HepG2 (cell line): ENCODE results near the gene TP53TG5. TPM values are rescaled to one million over a fixed set of nuclear protein-coding genes. Genes with fewer than 3 reads are reported as not detected.
A peak's percentile ranks its signal among the peaks of the same experiment; 100 is the strongest.

Source experiments
- ATF7-NPFF ChIP-seq: sonication (generic); formaldehyde crosslinking; IDR thresholded peaks from 2 replicates; pipeline ENCODE4 v1.8.1; 2023; ENCODE audit warnings: mild to moderate bottlenecking, low read depth, missing genetic modification reagents, moderate library complexity
- DMTF1 ChIP-seq: sonication (generic); formaldehyde crosslinking; IDR thresholded peaks from 2 replicates; pipeline ENCODE4 v1.4.0; 2020; ENCODE audit warnings: mild to moderate bottlenecking, missing genetic modification reagents
- MTF1 ChIP-seq: sonication (generic); formaldehyde crosslinking; IDR thresholded peaks from 2 replicates; pipeline ENCODE4 v1.5.0; 2020; ENCODE audit warnings: missing genetic modification reagents
- MYC ChIP-seq: sonication (generic); formaldehyde crosslinking; IDR thresholded peaks from 2 replicates; pipeline ENCODE4 v1.9.0; 2021; ENCODE audit warnings: missing genetic modification reagents, borderline replicate concordance
- STAG1 ChIP-seq: sonication (generic); formaldehyde crosslinking; IDR thresholded peaks from 2 replicates; pipeline ENCODE4 v1.4.0; 2020; ENCODE audit warnings: missing genetic modification reagents
- TCF7L2 ChIP-seq: IDR thresholded peaks from 2 replicates; pipeline ENCODE4 v1.6.1; 2011; ENCODE audit warnings: mild to moderate bottlenecking, low read depth, low read length, moderate library complexity
- YEATS2 ChIP-seq: sonication (generic); formaldehyde crosslinking; IDR thresholded peaks from 2 replicates; pipeline ENCODE4 v1.4.0; 2020; ENCODE audit warnings: missing genetic modification reagents, borderline replicate concordance
- ZBED4 ChIP-seq: sonication (generic); formaldehyde crosslinking; IDR thresholded peaks from 2 replicates; pipeline ENCODE4 v1.4.0; 2020; ENCODE audit warnings: missing genetic modification reagents, borderline replicate concordance
- ZNF225 ChIP-seq: sonication (generic); formaldehyde crosslinking; IDR thresholded peaks from 2 replicates; pipeline ENCODE4 v1.4.0; 2020; ENCODE audit warnings: mild to moderate bottlenecking, missing genetic modification reagents
- ZNF234 ChIP-seq: sonication (generic); formaldehyde crosslinking; conservative IDR thresholded peaks from 2 replicates; pipeline ENCODE4 v1.5.1; 2020; ENCODE audit warnings: mild to moderate bottlenecking, missing genetic modification reagents
- ZNF292 ChIP-seq: sonication (generic); formaldehyde crosslinking; IDR thresholded peaks from 2 replicates; pipeline ENCODE4 v1.8.1; 2022; ENCODE audit warnings: mild to moderate bottlenecking, low read depth, missing genetic modification reagents, borderline replicate concordance
- ZNF496 ChIP-seq: sonication (generic); formaldehyde crosslinking; IDR thresholded peaks from 2 replicates; pipeline ENCODE4 v1.8.1; 2023; ENCODE audit warnings: mild to moderate bottlenecking, moderate library complexity, missing genetic modification reagents; ENCODE audit not compliant: insufficient replicate concordance
- ZNF550 ChIP-seq: sonication (generic); formaldehyde crosslinking; IDR thresholded peaks from 2 replicates; pipeline ENCODE4 v1.4.0; 2020; ENCODE audit warnings: mild to moderate bottlenecking, missing genetic modification reagents, borderline replicate concordance
- ZNF567 ChIP-seq: sonication (generic); formaldehyde crosslinking; IDR thresholded peaks from 2 replicates; pipeline ENCODE4 v1.8.1; 2023; ENCODE audit warnings: mild to moderate bottlenecking, missing genetic modification reagents, borderline replicate concordance
- ZNF597 ChIP-seq: sonication (generic); formaldehyde crosslinking; IDR thresholded peaks from 2 replicates; pipeline ENCODE4 v1.5.0; 2020; ENCODE audit warnings: missing genetic modification reagents
- ZNF770 ChIP-seq: sonication (generic); formaldehyde crosslinking; IDR thresholded peaks from 2 replicates; pipeline ENCODE4 v1.5.0; 2020; ENCODE audit warnings: mild to moderate bottlenecking, missing genetic modification reagents
- ZNF883 ChIP-seq: sonication (generic); formaldehyde crosslinking; IDR thresholded peaks from 2 replicates; pipeline ENCODE4 v1.5.1; 2020; ENCODE audit warnings: mild to moderate bottlenecking, missing genetic modification reagents; ENCODE audit errors: not compliant biosample characterization
- ZSCAN20 ChIP-seq: sonication (generic); formaldehyde crosslinking; IDR thresholded peaks from 2 replicates; pipeline ENCODE4 v1.4.0; 2020; ENCODE audit warnings: missing genetic modification reagents, mild to moderate bottlenecking, borderline replicate concordance
- ZSCAN30 ChIP-seq: sonication (generic); formaldehyde crosslinking; IDR thresholded peaks from 2 replicates; pipeline ENCODE4 v1.5.0; 2020; ENCODE audit warnings: mild to moderate bottlenecking, missing genetic modification reagents
- polyA plus RNA-seq, 8 experiments: library from polyadenylated mRNA; depleted of rRNA in 3 of 8; stranded (reverse) in 7 of 8; unstranded in 1 of 8; fragments of >200 nt; fragmentation: Illumina TruSeq in 4 of 8; extraction: Trizol in 4 of 8; gene quantifications; 2 replicates each; pipeline versions ENCODE4 v1.2.1 to v1.2.3, GENCODE V29; 2011 to 2016; ENCODE audit warnings: low read depth in 4 of 8, missing spikeins in 1 of 8, mixed read lengths in 1 of 8; ENCODE audit not compliant: insufficient read depth in 1 of 8
- total RNA-seq, 5 experiments: library from RNA; depleted of rRNA; stranded (reverse); fragments of >200 nt; fragmentation: Illumina TruSeq; extraction: Trizol; gene quantifications; 2 replicates each; pipeline ENCODE4 v1.2.3, GENCODE V29; 2016; ENCODE audit warnings: low read depth in 1 of 5

Gene TP53TG5
- total and polyA plus RNA-seq, 2 of the 13 experiments (the other 11 are each of a cell fraction or from before 2014, with no cell fraction given), result 0.11 TPM; not detected in 1

GRCh38 chr20:45344168-45344860 is 33.8 kb downstream of the TP53TG5 start (continued):
- 0 out of 2 replicates have a peak, but pooled peaks have one; percentile 65 for TF ChIP-seq ZNF567 (CRISPR knock-in tag)
- TF ChIP-seq ZNF770 (CRISPR knock-in tag), result no peak; the same call in 1 of the 2 replicates
- peak; percentile 55; the same call in 1 of the 2 replicates for TF ChIP-seq MYC (CRISPR knock-in tag)
- no peak for TF ChIP-seq ZNF496 (CRISPR knock-in tag)
- no peak for TF ChIP-seq ZNF597 (CRISPR knock-in tag)
- TF ChIP-seq ZNF550 (CRISPR knock-in tag), result no peak
- TF ChIP-seq ATF7-NPFF, result no peak
- no peak for TF ChIP-seq MTF1 (CRISPR knock-in tag)
- no peak for TF ChIP-seq DMTF1 (CRISPR knock-in tag)
- peak; percentile 61; the same call in 1 of the 2 replicates for TF ChIP-seq ZBED4 (CRISPR knock-in tag)
- no peak for TF ChIP-seq ZSCAN20 (CRISPR knock-in tag)
- TF ChIP-seq TCF7L2, result no peak
- no peak; the same call in 1 of the 2 replicates for TF ChIP-seq ZNF234 (CRISPR knock-in tag)
- peak; percentile 47 for TF ChIP-seq ZNF883
- TF ChIP-seq ZSCAN30, result no peak
- TF ChIP-seq YEATS2 (CRISPR knock-in tag), result peak; percentile 56; the same call in 1 of the 2 replicates
- TF ChIP-seq STAG1 (CRISPR knock-in tag), result no peak
- TF ChIP-seq ZNF292 (CRISPR knock-in tag), result 0 out of 2 replicates have a peak, but pooled peaks have one; percentile 43
- no peak for TF ChIP-seq ZNF225 (CRISPR knock-in tag)
